Natural killer cell (primary cell): ENCODE measurements around the gene PSMB1. TPM values are rescaled to one million over a fixed set of nuclear protein-coding genes. Genes with fewer than 3 reads are reported as not detected.
A peak's percentile ranks its signal among the peaks of the same experiment; 100 is the strongest.

Experiments used
- ATAC-seq, 3 donors: fragments of 150-1000 bp in 2 of 3; fragments of 200-7000 bp in 1 of 3; cut with Tn5 transposase; 1 replicate in 1 of 3; 2 replicates in 2 of 3; pipeline ENCODE4 v1.10.0; 2021; ENCODE audit warnings: mild to moderate bottlenecking in 2 of 3, moderate library complexity in 2 of 3
- DNase-seq, 2 donors: peaks; one replicate each; pipeline versions ENCODE4 v3.0.0 to v3.0.0-alpha.2; 2013 to 2021; ENCODE audit warnings: mixed read lengths in 1 of 2
- H3K27ac ChIP-seq: one replicate; pipeline ENCODE4 v1.5.1; 2013; ENCODE audit warnings: mild to moderate bottlenecking, low read length
- H3K27me3 ChIP-seq: one replicate; pipeline ENCODE4 v1.6.1; 2013; ENCODE audit warnings: low read length; ENCODE audit not compliant: control insufficient read depth, insufficient read depth
- H3K36me3 ChIP-seq: one replicate; pipeline ENCODE4 v1.6.1; 2013; ENCODE audit warnings: low read length; ENCODE audit not compliant: control insufficient read depth, insufficient read depth
- H3K4me1 ChIP-seq: one replicate; pipeline ENCODE4 v1.6.1; 2013; ENCODE audit warnings: low read length; ENCODE audit not compliant: control insufficient read depth, insufficient read depth
- H3K4me3 ChIP-seq: one replicate; pipeline ENCODE4 v1.5.1; 2013; ENCODE audit warnings: low read length
- H3K9me3 ChIP-seq: one replicate; pipeline ENCODE4 v1.6.1; 2013; ENCODE audit warnings: low read length; ENCODE audit not compliant: control insufficient read depth, insufficient read depth
- H3K27ac Mint-ChIP-seq, 2 donors: one replicate each; pipeline ENCODE4 v1.8.0; 2022; ENCODE audit warnings: mild to moderate bottlenecking in 2 of 2, mixed read lengths in 2 of 2, moderate library complexity in 1 of 2
- H3K27me3 Mint-ChIP-seq, 2 donors: one replicate each; pipeline ENCODE4 v1.8.0; 2022; ENCODE audit warnings: low read depth in 2 of 2, mixed read lengths in 2 of 2
- H3K36me3 Mint-ChIP-seq: one replicate; pipeline ENCODE4 v1.8.0; 2022; ENCODE audit warnings: mixed read lengths
- H3K4me1 Mint-ChIP-seq, 2 donors: one replicate each; pipeline ENCODE4 v1.8.0; 2022; ENCODE audit warnings: mixed read lengths in 2 of 2
- H3K4me3 Mint-ChIP-seq: one replicate; pipeline ENCODE4 v1.8.0; 2022; ENCODE audit warnings: mild to moderate bottlenecking, moderate library complexity, mixed read lengths
- H3K9me3 Mint-ChIP-seq, 2 donors: one replicate each; pipeline ENCODE4 v1.8.0; 2022; ENCODE audit warnings: mixed read lengths in 2 of 2
- CTCF ChIP-seq: fragments of 200-600 bp; IDR thresholded peaks from one replicate; pipeline ENCODE4 v1.8.0; 2022; ENCODE audit warnings: antibody characterized with exemption
- WGBS: methylation state at CpG from one replicate; pipeline ENCODE4 v1.1.7; 2013; ENCODE audit warnings: missing lambda C conversion rate; ENCODE audit not compliant: insufficient coverage; 5-methylcytosine and 5-hydroxymethylcytosine counted together
- intact Hi-C: fragments of 100-400 bp; cut with micrococcal nuclease; formaldehyde crosslinking; loops from one replicate; pipeline ENCODE4 v1.14.2; 2022
- total RNA-seq, 4 donors: library from RNA; stranded (reverse); fragments of 120-200 nt in 1 of 4; gene quantifications; one replicate each; pipeline versions ENCODE4 v1.2.3 to v1.2.4, GENCODE V29; 2013 to 2022

PSMB1 gene
- total RNA-seq, 3 donors from 2014 or later (not counting 1 experiment from before 2014, with no cell fraction given) = 102 to 129 (median 103) TPM

DNA sequence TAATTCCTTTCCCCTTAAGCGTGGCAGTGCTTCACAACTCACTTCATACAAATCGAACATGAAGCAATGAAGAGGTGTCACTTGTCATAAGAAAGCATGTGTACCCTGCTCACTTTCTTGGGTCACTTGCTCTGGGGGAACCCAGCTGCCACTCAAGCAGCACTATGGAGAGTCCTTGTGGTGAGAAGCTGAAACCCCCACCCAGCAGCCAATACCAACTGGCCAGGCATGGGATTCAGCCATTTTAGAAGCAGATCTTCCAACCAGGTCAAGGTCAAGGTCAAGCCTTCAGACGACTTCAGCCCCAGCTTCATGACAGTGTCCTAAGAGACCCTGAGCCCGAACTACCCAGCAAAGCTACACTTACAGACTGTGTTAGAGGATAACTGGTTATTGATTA is 62.8 kb downstream of the PSMB1 start:
- H3K4me1 ChIP-seq = no peaks in the 10 kb centered on the region
- peaks cover 29% of the 10 kb centered on the region in 2 donors for H3K4me1 Mint-ChIP-seq
- no peak overlapping the region for H3K4me3 ChIP-seq
- H3K27ac ChIP-seq = no peak overlapping the region
- H3K4me3 Mint-ChIP-seq = no peak overlapping the region
- no peak overlapping the region for H3K27ac Mint-ChIP-seq
- WGBS = 71% methylated on average over 3 of the region's 4 CpGs
- DNase-seq (no peak), ATAC-seq (no peak)
- TF ChIP-seq CTCF = no peak
- no peaks in the 10 kb centered on the region for H3K9me3 ChIP-seq
- no peaks in the 10 kb centered on the region for H3K36me3 ChIP-seq
- H3K36me3 Mint-ChIP-seq = no peaks in the 10 kb centered on the region
- peaks cover 8 to 9% of the 10 kb centered on the region in 2 donors for H3K27me3 Mint-ChIP-seq
- H3K9me3 Mint-ChIP-seq = no peaks in the 10 kb centered on the region
- H3K27me3 ChIP-seq = no peaks in the 10 kb centered on the region
- intact Hi-C loops = no loop called here

- ATAC-seq = no peak
- no peak for TF ChIP-seq CTCF
- Mint-ChIP-seq H3K4me1 (peaks cover 33% of the 10 kb centered on the region in 2 donors), H3K4me3 (no peak overlapping the region), H3K36me3 (no peaks in the 10 kb centered on the region), H3K9me3 (no peaks in the 10 kb centered on the region), H3K27me3 (peaks cover 8 to 9% of the 10 kb centered on the region in 2 donors), H3K27ac (no peak overlapping the region)
- Histone ChIP-seq H3K4me1 (no peaks in the 10 kb centered on the region), H3K36me3 (no peaks in the 10 kb centered on the region), H3K4me3 (no peak overlapping the region), H3K27me3 (no peaks in the 10 kb centered on the region), H3K27ac (no peak overlapping the region), H3K9me3 (no peaks in the 10 kb centered on the region)
- 90% methylated on average over 3 of the region's 3 CpGs for WGBS
- DNase-seq = no peak
- intact Hi-C loops = loop anchor here (10.0 kb wide), 1 partner anchor 65 kb away; no protein-coding TSS in a partner anchor
Observed at GRCh38 chr6:170489836-170490235, 63.3 kb downstream of the PSMB1 start.

DNA sequence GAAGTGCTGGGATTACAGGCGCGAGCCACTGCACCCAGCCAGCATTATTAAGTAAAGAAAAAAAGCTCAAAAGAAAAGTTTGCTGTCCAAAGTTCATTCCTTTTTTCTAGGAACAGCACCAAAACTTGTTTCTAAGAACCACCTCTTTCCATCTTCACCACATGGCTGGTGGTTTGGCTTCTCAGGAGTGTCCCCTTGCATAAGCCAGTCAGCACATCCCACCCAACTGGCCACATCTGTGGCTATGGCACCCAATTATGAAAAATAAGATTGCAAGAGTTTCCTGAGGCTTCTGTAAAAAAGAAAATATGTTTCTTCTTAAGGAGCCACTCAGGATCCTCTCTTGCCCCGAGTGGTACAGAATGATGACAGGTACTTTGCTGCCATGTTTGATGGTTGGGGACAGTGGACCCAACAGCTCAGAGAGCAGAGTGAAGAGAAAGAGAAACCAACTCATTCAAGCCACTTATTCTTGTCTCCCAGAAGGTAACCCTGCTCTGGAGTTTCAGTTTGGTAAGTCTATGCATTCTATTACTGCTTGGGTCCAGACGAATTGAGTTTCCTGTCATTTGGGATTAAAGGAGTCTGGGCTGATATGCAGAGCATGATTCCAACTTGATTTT is 65.3 kb downstream of the PSMB1 start:
- WGBS = 79% methylated on average over 4 of the region's 4 CpGs
- no peaks in the 10 kb centered on the region for H3K9me3 ChIP-seq
- DNase-seq (no peak), ATAC-seq (peak in 1 of 3 donors; percentile 53)
- no peak overlapping the region for H3K27ac ChIP-seq
- no peaks in the 10 kb centered on the region for H3K27me3 ChIP-seq
- no peak for TF ChIP-seq CTCF
- H3K4me1 ChIP-seq = no peaks in the 10 kb centered on the region
- Mint-ChIP-seq H3K4me3 (no peak overlapping the region), H3K27ac (no peak overlapping the region), H3K9me3 (no peaks in the 10 kb centered on the region), H3K4me1 (peaks cover 30 to 33% of the 10 kb centered on the region in 2 donors), H3K36me3 (no peaks in the 10 kb centered on the region), H3K27me3 (no peaks in the 10 kb centered on the region)
- no peaks in the 10 kb centered on the region for H3K36me3 ChIP-seq
- no peak overlapping the region for H3K4me3 ChIP-seq
- intact Hi-C loops = loop anchor here (10.0 kb wide), 1 partner anchor 63 kb away; no protein-coding TSS in a partner anchor

GRCh38 chr6:170485159-170485558 is 67.9 kb downstream of the PSMB1 start:
- Histone ChIP-seq H3K4me1 (no peaks in the 10 kb centered on the region), H3K4me3 (no peak overlapping the region), H3K36me3 (no peaks in the 10 kb centered on the region), H3K27ac (no peak overlapping the region), H3K27me3 (no peaks in the 10 kb centered on the region), H3K9me3 (no peaks in the 10 kb centered on the region)
- H3K9me3 Mint-ChIP-seq = peaks cover 2 to 3% of the 10 kb centered on the region in 2 donors
- intact Hi-C loops = loop anchor here (10.0 kb wide), 1 partner anchor 60 kb away; no protein-coding TSS in a partner anchor
- no peaks in the 10 kb centered on the region for H3K36me3 Mint-ChIP-seq
- no peak for TF ChIP-seq CTCF
- peak in 1 of 3 donors; percentile 41 for ATAC-seq
- no peak overlapping the region for H3K4me3 Mint-ChIP-seq
- WGBS = 87% methylated on average over 5 of the region's 5 CpGs
- H3K27me3 Mint-ChIP-seq = peaks cover 0 to 4% of the 10 kb centered on the region in 2 donors
- peak overlapping the region in 1 of 2 donors; percentile 22 for H3K27ac Mint-ChIP-seq
- H3K4me1 Mint-ChIP-seq = peaks cover 30 to 36% of the 10 kb centered on the region in 2 donors
- DNase-seq = no peak
